Stimulated activated naive CD8-positive, alpha-beta T cell treated with anti-CD3 and anti-CD28 coated beads, Interleukin-15, Interleukin-2, amounts not matched to agents 100 U/mL and 50 U/mL, for 24 hours (primary cell): ENCODE results near the gene EXOSC10.

Experiments
- ATAC-seq: fragments of 150-1000 bp; cut with Tn5 transposase; one replicate; pipeline ENCODE4 v1.10.0; 2021
- DNase-seq: peaks from one replicate; pipeline ENCODE4 v3.0.0; 2021

EXOSC10 gene

GRCh38 chr1:11099310-11100148, at the start of gene EXOSC10:
TSS of gene EXOSC10 (minus strand) at chr1:11099869. CDS start at chr1:11099831, 38 bp downstream.
- ATAC-seq (peak; percentile 96), DNase-seq (peak; percentile 97)

- ATAC-seq: no peak
- DNase-seq: no peak
Measured at GRCh38 chr1:11147197-11147770, 47.6 kb upstream of the EXOSC10 start.

GRCh38 chr1:11145741-11146140, 46.1 kb upstream of the EXOSC10 start:
- ATAC-seq (no peak), DNase-seq (no peak)

- DNase-seq: no peak
- no peak for ATAC-seq
Measured at GRCh38 chr1:11144570-11145256, 45.0 kb upstream of the EXOSC10 start.

- DNase-seq: no peak
- peak; percentile 91 for ATAC-seq
Measured at GRCh38 chr1:11143907-11144306, 44.2 kb upstream of the EXOSC10 start.

GRCh38 chr1:11143401-11143800, 43.7 kb upstream of the EXOSC10 start:
- no peak for DNase-seq
- no peak for ATAC-seq

- DNase-seq (no peak), ATAC-seq (no peak)
Measured at GRCh38 chr1:11142618-11143391, 43.1 kb upstream of the EXOSC10 start.

GRCh38 chr1:11138952-11139351, 39.3 kb upstream of the EXOSC10 start:
- DNase-seq: no peak
- no peak for ATAC-seq

GRCh38 chr1:11138029-11138428, 38.4 kb upstream of the EXOSC10 start:
- DNase-seq: no peak
- no peak for ATAC-seq

- DNase-seq: no peak
- no peak for ATAC-seq
Measured at GRCh38 chr1:11134898-11135266, 35.2 kb upstream of the EXOSC10 start.

- DNase-seq (no peak), ATAC-seq (no peak)
Measured at GRCh38 chr1:11134251-11134897, 34.7 kb upstream of the EXOSC10 start.

- no peak for DNase-seq
Measured at GRCh38 chr1:11132563-11133293, 33.1 kb upstream of the EXOSC10 start.

GRCh38 chr1:11131816-11132215, 32.1 kb upstream of the EXOSC10 start:
- no peak for DNase-seq
- ATAC-seq: no peak

More at GRCh38 chr1:11132563-11133293, 33.1 kb upstream of the EXOSC10 start:
- no peak for ATAC-seq

- DNase-seq (no peak), ATAC-seq (no peak)
Measured at GRCh38 chr1:11130406-11130805, 30.7 kb upstream of the EXOSC10 start.

GRCh38 chr1:11129649-11130390, 30.2 kb upstream of the EXOSC10 start:
- no peak for ATAC-seq

GRCh38 chr1:11126569-11126968, 26.9 kb upstream of the EXOSC10 start:
- ATAC-seq: no peak
- DNase-seq: no peak

More at GRCh38 chr1:11129649-11130390, 30.2 kb upstream of the EXOSC10 start:
- DNase-seq: no peak

GRCh38 chr1:11125931-11126330, 26.3 kb upstream of the EXOSC10 start:
- no peak for ATAC-seq
- no peak for DNase-seq

GRCh38 chr1:11124965-11125364, 25.3 kb upstream of the EXOSC10 start:
- no peak for ATAC-seq
- DNase-seq: no peak

GRCh38 chr1:11116318-11116717, 16.6 kb upstream of the EXOSC10 start:
- ATAC-seq: no peak
- no peak for DNase-seq

- no peak for ATAC-seq
- DNase-seq: no peak
Measured at GRCh38 chr1:11114966-11115365, 15.3 kb upstream of the EXOSC10 start.
